K562 (cell line): ENCODE data around the gene KIFC3. TPM values are rescaled to one million over a fixed set of nuclear protein-coding genes. Genes with fewer than 3 reads are reported as not detected.

Source experiments
- AFF4 ChIP-seq: sonication (generic); formaldehyde crosslinking; IDR thresholded peaks from 2 replicates; pipeline ENCODE4 v1.8.0; 2023; ENCODE audit warnings: mild to moderate bottlenecking, missing genetic modification reagents
- KLF6 ChIP-seq: fragments of 250-450 bp; sonication (Bioruptor Pico); IDR thresholded peaks from 2 replicates; pipeline ENCODE4 v1.4.0; 2020; ENCODE audit warnings: mild to moderate bottlenecking, moderate library complexity, borderline replicate concordance
- MBD1 ChIP-seq: fragments of 250-450 bp; sonication (Bioruptor Pico); IDR thresholded peaks from 2 replicates; pipeline ENCODE4 v1.8.0; 2022; ENCODE audit warnings: inconsistent platforms
- MGA ChIP-seq: fragments of 450-650 bp; IDR thresholded peaks from 2 replicates; pipeline ENCODE4 v1.6.1; 2016; ENCODE audit warnings: mild to moderate bottlenecking, moderate library complexity
- NR2F6 ChIP-seq: fragments of 450-650 bp; formaldehyde crosslinking; IDR thresholded peaks from 2 replicates; pipeline ENCODE4 v1.4.0; 2020; ENCODE audit warnings: mild to moderate bottlenecking
- POLR2A ChIP-seq: fragments of 450-650 bp; conservative IDR thresholded peaks from 2 replicates; pipeline ENCODE4 v1.6.1; 2016
- SIRT6 ChIP-seq: IDR thresholded peaks from one replicate; pipeline ENCODE4 v1.6.1; 2012; ENCODE audit warnings: low read depth, mild to moderate bottlenecking, control low read depth, inconsistent platforms, low read length, moderate library complexity
- TARDBP ChIP-seq: fragments of 450-650 bp; IDR thresholded peaks from 2 replicates; pipeline ENCODE4 v1.6.1; 2016
- TEAD4 ChIP-seq, 2 experiments: sonication (generic) in 1 of 2; formaldehyde crosslinking in 1 of 2; IDR thresholded peaks; 2 replicates each; pipeline versions ENCODE4 v1.6.1 to v1.8.0; 2012 to 2022; ENCODE audit warnings: borderline replicate concordance in 1 of 2, inconsistent platforms in 1 of 2, low read length in 1 of 2, mild to moderate bottlenecking in 1 of 2, missing genetic modification reagents in 1 of 2
- TRIM28 ChIP-seq: fragments of 450-650 bp; IDR thresholded peaks from 2 replicates; pipeline ENCODE4 v1.6.1; 2017
- polyA plus RNA-seq, 8 experiments: library from polyadenylated mRNA; depleted of rRNA in 4 of 8; stranded (reverse) in 5 of 8; unstranded in 3 of 8; fragments of >200 nt; fragmentation: Nextera tagmentation in 2 of 8; fragmentation: Illumina TruSeq in 1 of 8; extraction: Ambion mirVana in 2 of 8; extraction: Trizol in 1 of 8; gene quantifications; 2 replicates each; pipeline versions ENCODE4 v1.2.1 to v1.2.3, GENCODE V29; 2011 to 2014; ENCODE audit warnings: inconsistent platforms in 1 of 8, missing spikeins in 1 of 8
- total RNA-seq, 7 experiments: library from RNA; depleted of rRNA in 6 of 7; stranded (reverse); fragments of >200 nt in 6 of 7; fragmentation: Illumina TruSeq in 2 of 7; extraction: Trizol in 2 of 7; gene quantifications; 2 replicates each; pipeline versions ENCODE4 v1.2.1 to v1.2.3, GENCODE V29; 2011 to 2021; ENCODE audit warnings: low replicate concordance in 1 of 7

The KIFC3 gene
- total and polyA plus RNA-seq, 9 of the 15 experiments (the other 6 are each of a cell fraction or from before 2014, with no cell fraction given) = 0.23 to 105 (median 26.2) TPM

- 0 out of 2 replicates have a peak, but pooled peaks have one; percentile 24 for TF ChIP-seq AFF4 (CRISPR knock-in tag)
- TF ChIP-seq TRIM28 = no peak
- peak; percentile 86 for TF ChIP-seq POLR2A
- TF ChIP-seq MGA = peak; percentile 77
- no peak for TF ChIP-seq MBD1 (CRISPR knock-in tag)
- TF ChIP-seq TARDBP = no peak
- peak; percentile 18; the same call in 1 of the 2 replicates for TF ChIP-seq TEAD4 (IDR thresholded peaks at IDR 0.05; ENCODE audit: low read length)
- no peak for TF ChIP-seq TEAD4 (CRISPR knock-in tag; IDR thresholded peaks at IDR 0.05; ENCODE audit: borderline replicate concordance)
- no peak for TF ChIP-seq KLF6 (CRISPR knock-in tag)
- TF ChIP-seq SIRT6 = no peak
- no peak for TF ChIP-seq NR2F6 (CRISPR knock-in tag)
These were observed 67.2 kb downstream of the KIFC3 start (continued) for GRCh38 chr16:57734925-57735754.
